22Rv1 (cell line): Measurements from ENCODE around the gene CFAP57.

Experiments used
- H3K27ac ChIP-seq: fragments of 450-650 bp; 2 replicates; pipeline ENCODE4 v1.5.1; 2017
- CTCF ChIP-seq: fragments of 450-650 bp; IDR thresholded peaks from 2 replicates; pipeline ENCODE4 v1.5.1; 2017; ENCODE audit warnings: mild to moderate bottlenecking
- ZFX ChIP-seq: fragments of 450-650 bp; IDR thresholded peaks from 2 replicates; pipeline ENCODE4 v1.6.1; 2017; ENCODE audit warnings: antibody characterized with exemption, borderline replicate concordance

Gene CFAP57

DNA sequence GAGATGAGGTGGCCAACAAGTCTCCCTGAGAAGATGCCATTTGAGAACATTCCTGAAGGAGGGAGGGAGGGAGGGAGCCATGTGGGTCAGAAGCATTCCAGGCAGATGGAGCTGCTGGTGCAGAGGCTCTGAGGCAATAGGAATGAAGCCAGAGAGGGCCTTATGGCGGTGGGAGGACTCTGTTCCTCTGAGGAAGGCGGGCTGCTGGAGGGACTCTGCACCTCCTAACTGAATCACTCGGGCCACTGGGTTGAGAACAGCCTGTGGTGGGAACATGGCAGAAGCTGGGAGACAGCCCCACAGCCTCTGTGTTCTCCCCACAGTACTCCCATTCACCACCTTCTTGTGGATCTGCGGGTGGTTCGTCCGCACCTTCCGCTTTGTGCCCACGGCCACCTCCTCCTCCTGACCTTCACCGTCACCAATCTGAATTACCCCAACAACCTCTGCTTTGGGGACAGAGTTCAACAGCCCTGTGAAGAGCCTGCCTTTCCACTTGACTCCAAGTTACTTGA, 95.2 kb downstream of the CFAP57 start:
- H3K27ac ChIP-seq, result no peak overlapping the region
- no peak for TF ChIP-seq CTCF
- no peak for TF ChIP-seq ZFX

GRCh38 chr1:43267818-43268425, 95.8 kb downstream of the CFAP57 start:
- no peak overlapping the region for H3K27ac ChIP-seq
- TF ChIP-seq CTCF (no peak), ZFX (no peak)

GRCh38 chr1:43269627-43270375, 97.7 kb downstream of the CFAP57 start, which contains the start of gene TMEM125:
Gene TMEM125, plus strand, starts transcription at chr1:43269983. Its CDS starts 2,740 bp downstream, at chr1:43272723.
- H3K27ac ChIP-seq, result peak within 1 kb of the TSS; percentile 47
- TF ChIP-seq ZFX (no peak), CTCF (no peak)

- H3K27ac ChIP-seq, result peak overlapping the region; percentile 47
- TF ChIP-seq CTCF, result no peak
- TF ChIP-seq ZFX, result no peak
Observed at GRCh38 chr1:43270421-43271095, 98.4 kb downstream of the CFAP57 start.

DNA sequence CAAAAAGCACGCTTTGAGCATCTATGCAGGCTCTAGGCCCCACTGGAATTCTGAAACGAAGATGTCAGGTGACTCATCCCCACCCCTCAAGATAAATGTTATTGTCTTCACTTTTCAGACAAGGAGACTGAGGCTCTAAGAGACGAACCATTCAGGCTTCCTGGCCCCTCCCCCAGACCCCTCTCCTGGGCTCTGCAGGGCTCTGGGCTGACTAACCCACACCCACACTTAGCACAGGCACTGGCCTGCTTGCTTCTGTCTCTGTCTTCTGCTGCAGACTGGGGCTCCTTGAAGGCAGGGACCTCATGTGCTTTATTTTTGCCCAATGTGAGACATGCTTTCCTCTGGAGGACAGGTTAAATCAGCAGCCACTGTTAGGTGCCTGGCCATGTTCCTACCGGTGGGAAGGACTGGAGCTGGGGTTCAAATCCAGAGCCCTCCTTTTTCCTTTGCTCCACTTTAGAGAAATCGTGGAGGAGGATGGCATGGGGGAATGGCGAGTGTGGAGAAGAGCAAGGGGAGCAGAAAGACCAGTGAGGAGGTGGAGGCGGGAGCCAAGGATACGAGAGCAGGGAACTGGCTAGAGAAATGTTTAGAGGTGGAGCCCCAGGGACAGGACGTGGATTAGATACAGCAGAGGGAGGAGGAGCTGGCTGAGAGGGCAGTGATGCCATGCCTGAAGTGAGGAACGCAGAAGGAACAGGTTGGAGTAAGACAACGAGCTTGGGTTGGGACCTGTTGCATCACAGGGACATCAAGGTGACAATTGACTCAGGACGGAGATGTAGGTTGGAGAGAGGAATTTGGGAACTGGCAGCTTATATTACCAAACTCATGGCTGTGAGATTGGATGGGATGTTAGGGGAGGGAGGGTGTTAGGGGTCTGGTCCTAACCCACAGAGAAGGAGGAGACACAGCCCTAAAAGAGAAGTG, 99.3 kb downstream of the CFAP57 start:
- H3K27ac ChIP-seq, result peak overlapping the region; percentile 47
- no peak for TF ChIP-seq ZFX
- no peak for TF ChIP-seq CTCF

DNA sequence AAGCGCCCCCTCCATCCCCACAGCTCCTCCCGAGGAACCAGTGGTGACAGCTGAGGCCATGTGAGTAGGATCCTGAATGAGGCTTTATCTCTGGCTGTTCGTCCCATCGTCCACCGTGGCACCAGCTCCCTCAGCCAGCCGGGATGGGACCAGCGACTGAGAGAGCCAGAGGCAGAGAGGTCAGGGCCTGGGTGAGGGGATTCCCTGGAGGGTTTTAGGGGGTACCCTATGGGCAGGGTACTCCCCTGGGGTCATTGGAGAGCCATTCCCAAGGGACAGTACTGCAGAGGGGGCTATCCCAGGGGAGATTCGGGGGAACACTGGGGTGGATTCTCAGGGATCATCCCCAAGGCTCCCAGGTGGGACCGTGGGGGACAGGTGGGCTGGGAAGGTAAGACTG, 100.0 kb downstream of the CFAP57 start:
- H3K27ac ChIP-seq, result no peak overlapping the region
- TF ChIP-seq CTCF (no peak), ZFX (no peak)
